ENCODE results near the gene CBFB. TPM values are rescaled to one million over a fixed set of nuclear protein-coding genes. Genes with fewer than 3 reads are reported as not detected.

The CBFB gene
- total RNA-seq (2014; rRNA removed; shearing (Covaris generic)), result 53.3 and 63.2 TPM in 2 replicates
- 52.3 and 56.1 TPM in 2 replicates for polyA plus RNA-seq (2016; fragmentation: Nextera tagmentation; extraction: Ambion mirVana)

GRCh38 chr16:67028696-67029253 lies at the start of gene CBFB:
TSS of gene CBFB (plus strand) at chr16:67029149. CDS start at chr16:67029408, 259 bp downstream.
- peaks cover 30% of the 10 kb centered on the region for H3K4me1 ChIP-seq (ENCODE audit: insufficient read depth)
- peaks cover 8% of the 10 kb centered on the region; the same call in 1 of the 2 replicates for H3F3A ChIP-seq (ENCODE audit: insufficient read depth)
- no peaks in the 10 kb centered on the region for H3K27me3 ChIP-seq (replicated peaks; ENCODE audit: insufficient read depth)
- H3K4me2 ChIP-seq (ENCODE audit: unreplicated experiment), result peak within 1 kb of the TSS; percentile 100
- DNase-seq, result peak; percentile 93
- H4K20me1 ChIP-seq (ENCODE audit: insufficient read depth), result no peaks in the 10 kb centered on the region
- peak within 1 kb of the TSS; percentile 91 for H3K27ac ChIP-seq
- in situ Hi-C loops (cut with MboI), result no loop called here
- H3K9ac ChIP-seq, result peak within 1 kb of the TSS; percentile 95
- H3K9me2 ChIP-seq (ENCODE audit: insufficient read depth), result no peaks in the 10 kb centered on the region
- H3K36me3 ChIP-seq (ENCODE audit: low read depth), result no peaks in the 10 kb centered on the region
- no peak for TF ChIP-seq EZH2phosphoT487 (IDR thresholded peaks at IDR 0.05; ENCODE audit: insufficient read depth, low read depth)
- no peak for TF ChIP-seq EZH2 (IDR thresholded peaks at IDR 0.05; ENCODE audit: insufficient read depth, poor library complexity, severe bottlenecking)
- no peaks in the 10 kb centered on the region for H3K9me3 ChIP-seq (ENCODE audit: low read depth)
- peak within 1 kb of the TSS; percentile 92 for H2AFZ ChIP-seq
- 1 to 2% methylated on average over 35 to 42 of the region's 69 CpGs for WGBS, 2 experiments (ENCODE audit: low coverage in 1 of 2, low lambda C conversion rate in 2 of 2, missing lambda C conversion rate in 2 of 2)
- peaks cover 40% of the 10 kb centered on the region for H3K79me2 ChIP-seq (ENCODE audit: insufficient read depth)
- H3K4me3 ChIP-seq, result peak within 1 kb of the TSS; percentile 82

DNA sequence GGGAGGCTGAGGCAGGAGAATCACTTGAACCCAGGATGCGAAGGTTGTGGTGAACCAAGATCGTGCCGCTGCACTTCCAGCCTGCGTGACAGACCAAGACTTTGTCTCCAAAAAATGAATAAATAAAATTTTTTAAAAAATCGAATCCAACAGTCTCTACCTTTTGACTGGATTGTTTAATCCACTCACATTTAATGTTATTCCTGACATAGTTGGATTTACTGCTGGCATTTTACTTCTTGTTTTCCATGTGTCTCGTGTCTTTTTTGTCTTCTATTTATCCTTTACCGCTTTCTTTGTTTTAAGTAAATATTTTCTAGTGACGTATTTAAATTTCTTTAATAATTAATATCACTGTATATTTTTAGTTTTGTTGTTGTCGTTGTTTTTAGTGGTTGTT lies 45.9 kb upstream of the CBFB start:
- Histone ChIP-seq H4K20me1 (ENCODE audit: insufficient read depth) (no peaks in the 10 kb centered on the region), H3K9ac (no peak overlapping the region), H2AFZ (no peak overlapping the region), H3K27me3 (replicated peaks; ENCODE audit: insufficient read depth) (no peaks in the 10 kb centered on the region), H3K9me3 (ENCODE audit: low read depth) (no peaks in the 10 kb centered on the region), H3F3A (ENCODE audit: insufficient read depth) (peaks cover 14% of the 10 kb centered on the region; the same call in 1 of the 2 replicates), H3K27ac (no peak overlapping the region), H3K4me2 (ENCODE audit: unreplicated experiment) (no peak overlapping the region), H3K4me3 (no peak overlapping the region), H3K9me2 (ENCODE audit: insufficient read depth) (no peaks in the 10 kb centered on the region), H3K36me3 (ENCODE audit: low read depth) (no peaks in the 10 kb centered on the region), H3K79me2 (ENCODE audit: insufficient read depth) (no peaks in the 10 kb centered on the region), H3K4me1 (ENCODE audit: insufficient read depth) (peaks cover 9% of the 10 kb centered on the region)
- WGBS, 2 experiments (ENCODE audit: low coverage in 1 of 2, low lambda C conversion rate in 2 of 2, missing lambda C conversion rate in 2 of 2), result 91% methylated on average over 9 of the region's 9 CpGs
- TF ChIP-seq EZH2 (IDR thresholded peaks at IDR 0.05; ENCODE audit: insufficient read depth, poor library complexity, severe bottlenecking) (no peak), EZH2phosphoT487 (IDR thresholded peaks at IDR 0.05; ENCODE audit: insufficient read depth, low read depth) (no peak)
- DNase-seq, result no peak
- in situ Hi-C loops (cut with MboI), result no loop called here

- Histone ChIP-seq H4K20me1 (ENCODE audit: insufficient read depth) (no peaks in the 10 kb centered on the region), H3K27ac (no peak overlapping the region), H3K79me2 (ENCODE audit: insufficient read depth) (no peaks in the 10 kb centered on the region), H3K9ac (no peak overlapping the region), H3K9me3 (ENCODE audit: low read depth) (no peaks in the 10 kb centered on the region), H2AFZ (no peak overlapping the region), H3K4me3 (no peak overlapping the region), H3K9me2 (ENCODE audit: insufficient read depth) (no peaks in the 10 kb centered on the region), H3F3A (ENCODE audit: insufficient read depth) (0 out of 2 replicates have a peak, but pooled peaks cover 10% of the 10 kb centered on the region), H3K27me3 (replicated peaks; ENCODE audit: insufficient read depth) (no peaks in the 10 kb centered on the region), H3K4me2 (ENCODE audit: unreplicated experiment) (no peak overlapping the region), H3K36me3 (ENCODE audit: low read depth) (no peaks in the 10 kb centered on the region), H3K4me1 (ENCODE audit: insufficient read depth) (no peaks in the 10 kb centered on the region)
- no peak for TF ChIP-seq EZH2phosphoT487 (IDR thresholded peaks at IDR 0.05; ENCODE audit: insufficient read depth, low read depth)
- TF ChIP-seq EZH2 (IDR thresholded peaks at IDR 0.05; ENCODE audit: insufficient read depth, poor library complexity, severe bottlenecking), result no peak
- in situ Hi-C loops (cut with MboI), result no loop called here
- DNase-seq, result no peak
- WGBS, 2 experiments (ENCODE audit: low coverage in 1 of 2, low lambda C conversion rate in 2 of 2, missing lambda C conversion rate in 2 of 2), result 80 to 84% methylated on average over 4 of the region's 4 CpGs
These were observed 44.0 kb upstream of the CBFB start for GRCh38 chr16:66984892-66985311.

- Histone ChIP-seq H3K4me1 (ENCODE audit: insufficient read depth) (no peaks in the 10 kb centered on the region), H4K20me1 (ENCODE audit: insufficient read depth) (no peaks in the 10 kb centered on the region), H3K27me3 (replicated peaks; ENCODE audit: insufficient read depth) (no peaks in the 10 kb centered on the region), H3F3A (ENCODE audit: insufficient read depth) (no peaks in the 10 kb centered on the region), H3K36me3 (ENCODE audit: low read depth) (no peaks in the 10 kb centered on the region), H3K27ac (no peak overlapping the region), H3K4me2 (ENCODE audit: unreplicated experiment) (no peak overlapping the region), H3K9ac (no peak overlapping the region), H3K9me3 (ENCODE audit: low read depth) (no peaks in the 10 kb centered on the region), H3K9me2 (ENCODE audit: insufficient read depth) (no peaks in the 10 kb centered on the region), H3K4me3 (no peak overlapping the region), H2AFZ (no peak overlapping the region), H3K79me2 (ENCODE audit: insufficient read depth) (no peaks in the 10 kb centered on the region)
- 91 to 92% methylated on average over 6 of the region's 6 CpGs for WGBS, 2 experiments (ENCODE audit: low coverage in 1 of 2, low lambda C conversion rate in 2 of 2, missing lambda C conversion rate in 2 of 2)
- in situ Hi-C loops (cut with MboI), result no loop called here
- DNase-seq, result no peak
- TF ChIP-seq EZH2 (IDR thresholded peaks at IDR 0.05; ENCODE audit: insufficient read depth, poor library complexity, severe bottlenecking) (no peak), EZH2phosphoT487 (IDR thresholded peaks at IDR 0.05; ENCODE audit: insufficient read depth, low read depth) (no peak)
These were observed 42.4 kb upstream of the CBFB start for GRCh38 chr16:66986559-66986958.
